ENCODE measurements around the gene IGF2R. TPM values are rescaled to one million over a fixed set of nuclear protein-coding genes. Genes with fewer than 3 reads are reported as not detected.
A peak's percentile ranks its signal among the peaks of the same experiment; 100 is the strongest.
"Not testable (repeated sequence)": the region's sequence is repeated elsewhere in the genome, so short reads cannot be mapped to it uniquely, and the experiment has no call there.

Gene IGF2R
- total RNA-seq, 4 donors from 2014 or later = 48.8 to 106 (median 92.3) TPM

- Histone ChIP-seq H3K36me3 (no peaks in the 10 kb centered on the region), H3K4me3 (no peak overlapping the region), H3K27ac (no peak overlapping the region), H3K9me3 (no peaks in the 10 kb centered on the region), H3K27me3 (no peaks in the 10 kb centered on the region), H3K4me1 (peaks cover 0 to 4% (median under 1%) of the 10 kb centered on the region in 4 donors)
- TF ChIP-seq EP300 (IDR thresholded peaks at IDR 0.05; ENCODE audit: low read depth) (no peak), POLR2AphosphoS5 (IDR thresholded peaks at IDR 0.05) (no peak), CTCF (IDR thresholded peaks at IDR 0.05) (no peak), POLR2A (IDR thresholded peaks at IDR 0.05) (no peak)
- DNase-seq = no peak
- WGBS, 2 donors (ENCODE audit: low coverage in 1 of 2) = 63 to 78% methylated on average over 1 to 3 of the region's 3 CpGs
- intact Hi-C loops (cut with DNase I; ENCODE audit: low total_unique reads) (no loop called here), in situ Hi-C loops (cut with MboI; ENCODE audit: low pct_ligation_motif_present in 1 of 4, low pct_unique_long_range_greater_than_20kb in 1 of 4, low sequenced_read_pairs in 3 of 4) (loop anchor here in 1 of 4 donors (25.0 kb wide), 1 partner anchor 276 kb away; the partner anchor contains the start of gene SOD2)
These were observed 5.8 kb upstream of the IGF2R start for GRCh38 chr6:159963111-159963510.

GRCh38 chr6:159964046-159964445, 4.8 kb upstream of the IGF2R start:
- H3K9me3 ChIP-seq = no peaks in the 10 kb centered on the region
- in situ Hi-C loops (cut with MboI; ENCODE audit: low pct_ligation_motif_present in 1 of 4, low pct_unique_long_range_greater_than_20kb in 1 of 4, low sequenced_read_pairs in 3 of 4) (loop anchor here in 1 of 4 donors (25.0 kb wide), 1 partner anchor 277 kb away; the partner anchor contains the start of gene SOD2), intact Hi-C loops (cut with DNase I; ENCODE audit: low total_unique reads) (no loop called here)
- TF ChIP-seq POLR2AphosphoS5 (IDR thresholded peaks at IDR 0.05) = no peak
- TF ChIP-seq EP300 (IDR thresholded peaks at IDR 0.05; ENCODE audit: low read depth) = no peak
- TF ChIP-seq CTCF (IDR thresholded peaks at IDR 0.05) = no peak
- no peak for TF ChIP-seq POLR2A (IDR thresholded peaks at IDR 0.05)
- no peak overlapping the region for H3K27ac ChIP-seq
- no peak overlapping the region for H3K4me3 ChIP-seq
- no peaks in the 10 kb centered on the region for H3K27me3 ChIP-seq
- WGBS, 2 donors (ENCODE audit: low coverage in 1 of 2) = 78 to 91% methylated on average over 2 of the region's 2 CpGs
- H3K4me1 ChIP-seq = peaks cover 0 to 7% (median 3%) of the 10 kb centered on the region in 4 donors
- no peak for DNase-seq
- H3K36me3 ChIP-seq = no peaks in the 10 kb centered on the region

- in situ Hi-C loops (cut with MboI; ENCODE audit: low pct_ligation_motif_present in 1 of 4, low pct_unique_long_range_greater_than_20kb in 1 of 4, low sequenced_read_pairs in 3 of 4) = loop anchor here in 1 of 4 donors (25.0 kb wide), 1 partner anchor 279 kb away; the partner anchor contains the start of gene SOD2
- 60% methylated on average over 1 to 4 of the region's 4 CpGs for WGBS, 2 donors (ENCODE audit: low coverage in 1 of 2)
- H3K9me3 ChIP-seq = no peaks in the 10 kb centered on the region
- no peak overlapping the region for H3K27ac ChIP-seq
- intact Hi-C loops (cut with DNase I; ENCODE audit: low total_unique reads) = no loop called here
- TF ChIP-seq EP300 (IDR thresholded peaks at IDR 0.05; ENCODE audit: low read depth) (no peak), CTCF (IDR thresholded peaks at IDR 0.05) (peak in 3 of 5 experiments; percentile 4 to 23 (median 23))
- H3K4me1 ChIP-seq = peaks cover 0 to 21% (median 14%) of the 10 kb centered on the region in 4 donors
- H3K36me3 ChIP-seq = no peaks in the 10 kb centered on the region
- H3K4me3 ChIP-seq = no peak overlapping the region
- no peak for DNase-seq
- no peaks in the 10 kb centered on the region for H3K27me3 ChIP-seq
These were observed 2.5 kb upstream of the IGF2R start for GRCh38 chr6:159966339-159966738.

- intact Hi-C loops (cut with DNase I; ENCODE audit: low total_unique reads) (no loop called here), in situ Hi-C loops (cut with MboI; ENCODE audit: low pct_ligation_motif_present in 1 of 4, low pct_unique_long_range_greater_than_20kb in 1 of 4, low sequenced_read_pairs in 3 of 4) (loop anchor here in 1 of 4 donors (25.0 kb wide), 1 partner anchor 280 kb away; the partner anchor contains the start of gene SOD2)
- Histone ChIP-seq H3K4me3 (no peak overlapping the region), H3K9me3 (no peaks in the 10 kb centered on the region), H3K27ac (no peak overlapping the region), H3K4me1 (peaks cover 0 to 27% (median 14%) of the 10 kb centered on the region in 4 donors), H3K36me3 (no peaks in the 10 kb centered on the region), H3K27me3 (no peaks in the 10 kb centered on the region)
- DNase-seq = no peak
- no peak for TF ChIP-seq POLR2A (IDR thresholded peaks at IDR 0.05)
- WGBS, 2 donors (ENCODE audit: low coverage in 1 of 2) = 80 to 92% methylated on average over 2 to 3 of the region's 3 CpGs
These were observed 1.9 kb upstream of the IGF2R start for GRCh38 chr6:159966981-159967380.

GRCh38 chr6:159967621-159968020, 1.3 kb upstream of the IGF2R start:
- H3K36me3 ChIP-seq; H3K4me3 ChIP-seq; DNase-seq; H3K27me3 ChIP-seq; intact Hi-C loops (cut with DNase I; ENCODE audit: low total_unique reads); H3K9me3 ChIP-seq: not testable (repeated sequence)
- H3K4me1 ChIP-seq = peaks cover 2 to 33% (median 16%) of the 10 kb centered on the region in 4 donors
- 86 to 93% methylated on average over 1 to 17 of the region's 17 CpGs for WGBS, 2 donors (ENCODE audit: low coverage in 1 of 2)
- peak overlapping the region in 1 of 4 donors; percentile 94 for H3K27ac ChIP-seq
- in situ Hi-C loops (cut with MboI; ENCODE audit: low pct_ligation_motif_present in 1 of 4, low pct_unique_long_range_greater_than_20kb in 1 of 4, low sequenced_read_pairs in 3 of 4) = loop anchor here in 1 of 4 donors (25.0 kb wide), 1 partner anchor 280 kb away; the partner anchor contains the start of gene SOD2
